HEK293 (cell line): ENCODE results near the gene ZNF668.

Experiments
- BCL11B ChIP-seq: fragments of 450-650 bp; formaldehyde crosslinking; IDR thresholded peaks from 2 replicates; pipeline ENCODE4 v1.5.1; 2016; ENCODE audit warnings: low read depth, missing biosample characterization, missing genetic modification characterization
- FEZF1 ChIP-seq: fragments of 450-650 bp; formaldehyde crosslinking; IDR thresholded peaks from 2 replicates; pipeline ENCODE4 v1.5.1; 2016; ENCODE audit warnings: missing biosample characterization, missing genetic modification characterization
- GLI4 ChIP-seq: fragments of 450-650 bp; formaldehyde crosslinking; IDR thresholded peaks from 2 replicates; pipeline ENCODE4 v1.5.1; 2016; ENCODE audit warnings: missing biosample characterization, missing genetic modification characterization
- GLIS2 ChIP-seq: fragments of 450-650 bp; formaldehyde crosslinking; IDR thresholded peaks from 2 replicates; pipeline ENCODE4 v1.5.1; 2016; ENCODE audit warnings: missing biosample characterization, missing genetic modification characterization
- IKZF3 ChIP-seq: fragments of 450-650 bp; IDR thresholded peaks from 2 replicates; pipeline ENCODE4 v1.5.0; 2018; ENCODE audit warnings: missing biosample characterization, mild to moderate bottlenecking, missing genetic modification characterization, moderate library complexity
- KLF1 ChIP-seq: fragments of 450-650 bp; formaldehyde crosslinking; IDR thresholded peaks from 2 replicates; pipeline ENCODE4 v1.5.1; 2016; ENCODE audit warnings: missing biosample characterization, missing genetic modification characterization
- KLF10 ChIP-seq: fragments of 450-650 bp; IDR thresholded peaks from 2 replicates; pipeline ENCODE4 v1.5.1; 2018; ENCODE audit warnings: missing biosample characterization, mild to moderate bottlenecking, missing genetic modification characterization
- KLF16 ChIP-seq: fragments of 450-650 bp; formaldehyde crosslinking; IDR thresholded peaks from 2 replicates; pipeline ENCODE4 v1.5.1; 2017; ENCODE audit warnings: missing biosample characterization, missing genetic modification characterization
- MZF1 ChIP-seq: fragments of 450-650 bp; formaldehyde crosslinking; IDR thresholded peaks from 2 replicates; pipeline ENCODE4 v1.5.1; 2017; ENCODE audit warnings: missing biosample characterization, missing genetic modification characterization, borderline replicate concordance
- REPIN1 ChIP-seq: fragments of 450-650 bp; formaldehyde crosslinking; IDR thresholded peaks from 2 replicates; pipeline ENCODE4 v1.5.1; 2017; ENCODE audit warnings: missing biosample characterization, missing genetic modification characterization, low read depth
- TRIM28 ChIP-seq: IDR thresholded peaks from 2 replicates; pipeline ENCODE4 v1.6.1; 2011; ENCODE audit warnings: low read length, control low read depth, borderline replicate concordance
- ZBTB1 ChIP-seq: fragments of 450-650 bp; formaldehyde crosslinking; IDR thresholded peaks from 2 replicates; pipeline ENCODE4 v1.5.1; 2016; ENCODE audit warnings: missing biosample characterization, missing genetic modification characterization
- ZEB2 ChIP-seq: fragments of 450-650 bp; formaldehyde crosslinking; IDR thresholded peaks from 2 replicates; pipeline ENCODE4 v1.5.1; 2016; ENCODE audit warnings: missing biosample characterization, missing genetic modification characterization
- ZFHX2 ChIP-seq: fragments of 450-650 bp; formaldehyde crosslinking; conservative IDR thresholded peaks from 2 replicates; pipeline ENCODE4 v1.5.1; 2016; ENCODE audit warnings: missing biosample characterization, missing genetic modification characterization
- ZFP3 ChIP-seq: fragments of 450-650 bp; formaldehyde crosslinking; IDR thresholded peaks from 2 replicates; pipeline ENCODE4 v1.5.1; 2016; ENCODE audit warnings: low read depth, missing biosample characterization, missing genetic modification characterization
- ZFP69B ChIP-seq: fragments of 450-650 bp; formaldehyde crosslinking; IDR thresholded peaks from 2 replicates; pipeline ENCODE4 v1.5.1; 2016; ENCODE audit warnings: missing biosample characterization, missing genetic modification characterization
- ZNF10 ChIP-seq: fragments of 450-650 bp; formaldehyde crosslinking; IDR thresholded peaks from 2 replicates; pipeline ENCODE4 v1.5.1; 2017; ENCODE audit warnings: missing biosample characterization, missing genetic modification characterization
- ZNF146 ChIP-seq: fragments of 450-650 bp; formaldehyde crosslinking; IDR thresholded peaks from 2 replicates; pipeline ENCODE4 v1.5.1; 2016; ENCODE audit warnings: missing biosample characterization, missing genetic modification characterization
- ZNF174 ChIP-seq: fragments of 450-650 bp; formaldehyde crosslinking; IDR thresholded peaks from 2 replicates; pipeline ENCODE4 v1.5.0; 2017; ENCODE audit warnings: missing biosample characterization, mild to moderate bottlenecking, missing genetic modification characterization
- ZNF274 ChIP-seq, 2 experiments: fragments of 200-500 bp in 1 of 2; fragments of 450-650 bp in 1 of 2; sonication (Bioruptor generic) in 1 of 2; formaldehyde crosslinking in 1 of 2; IDR thresholded peaks; 2 replicates each; pipeline versions ENCODE4 v1.5.1 to v1.6.1; 2014 to 2016; ENCODE audit warnings: borderline replicate concordance in 1 of 2, inconsistent platforms in 1 of 2, low read length in 1 of 2, missing biosample characterization in 1 of 2, missing genetic modification characterization in 1 of 2
- ZNF37A ChIP-seq: fragments of 450-650 bp; IDR thresholded peaks from 2 replicates; pipeline ENCODE4 v1.5.1; 2018; ENCODE audit warnings: missing biosample characterization, missing genetic modification characterization
- ZNF391 ChIP-seq: fragments of 450-650 bp; formaldehyde crosslinking; IDR thresholded peaks from 2 replicates; pipeline ENCODE4 v1.5.1; 2016; ENCODE audit warnings: low read depth, missing biosample characterization, missing genetic modification characterization, borderline replicate concordance
- ZNF416 ChIP-seq: fragments of 450-650 bp; formaldehyde crosslinking; IDR thresholded peaks from 2 replicates; pipeline ENCODE4 v1.5.1; 2016; ENCODE audit warnings: missing biosample characterization, missing genetic modification characterization
- ZNF501 ChIP-seq: fragments of 450-650 bp; formaldehyde crosslinking; IDR thresholded peaks from 2 replicates; pipeline ENCODE4 v1.5.1; 2016; ENCODE audit warnings: missing biosample characterization, missing genetic modification characterization
- ZNF514 ChIP-seq: fragments of 450-650 bp; formaldehyde crosslinking; IDR thresholded peaks from 2 replicates; pipeline ENCODE4 v1.5.1; 2016; ENCODE audit warnings: missing biosample characterization, missing genetic modification characterization
- ZNF560 ChIP-seq: fragments of 450-650 bp; formaldehyde crosslinking; IDR thresholded peaks from 2 replicates; pipeline ENCODE4 v1.5.1; 2017; ENCODE audit warnings: missing biosample characterization, missing genetic modification characterization, borderline replicate concordance
- ZNF561 ChIP-seq: fragments of 450-650 bp; IDR thresholded peaks from 2 replicates; pipeline ENCODE4 v1.5.1; 2018; ENCODE audit warnings: missing biosample characterization, missing genetic modification characterization, borderline replicate concordance
- ZNF629 ChIP-seq: fragments of 450-650 bp; formaldehyde crosslinking; IDR thresholded peaks from 2 replicates; pipeline ENCODE4 v1.5.1; 2017; ENCODE audit warnings: missing biosample characterization, missing genetic modification characterization
- ZNF658 ChIP-seq: fragments of 450-650 bp; formaldehyde crosslinking; IDR thresholded peaks from 2 replicates; pipeline ENCODE4; 2016; ENCODE audit warnings: missing biosample characterization, missing genetic modification characterization
- ZXDB ChIP-seq: fragments of 450-650 bp; formaldehyde crosslinking; IDR thresholded peaks from 2 replicates; pipeline ENCODE4 v1.5.1; 2016; ENCODE audit warnings: missing biosample characterization, missing genetic modification characterization
- TF ChIP-seq, protein P1 (sequence below): fragments of 450-650 bp; formaldehyde crosslinking; IDR thresholded peaks from 2 replicates; pipeline ENCODE4 v1.5.1; 2016; ENCODE audit warnings: missing biosample characterization, missing genetic modification characterization, low read depth
- TF ChIP-seq, protein P2 (sequence below): fragments of 450-650 bp; formaldehyde crosslinking; IDR thresholded peaks from 2 replicates; pipeline ENCODE4 v1.5.1; 2016; ENCODE audit warnings: missing biosample characterization, missing genetic modification characterization
- TF ChIP-seq, protein P3 (sequence below): fragments of 450-650 bp; formaldehyde crosslinking; IDR thresholded peaks from 2 replicates; pipeline ENCODE4 v1.5.1; 2017; ENCODE audit warnings: missing biosample characterization, missing genetic modification characterization
- TF ChIP-seq, protein P4 (sequence below): fragments of 450-650 bp; formaldehyde crosslinking; IDR thresholded peaks from 2 replicates; pipeline ENCODE4 v1.5.1; 2017; ENCODE audit warnings: missing biosample characterization, missing genetic modification characterization

The ZNF668 gene

DNA sequence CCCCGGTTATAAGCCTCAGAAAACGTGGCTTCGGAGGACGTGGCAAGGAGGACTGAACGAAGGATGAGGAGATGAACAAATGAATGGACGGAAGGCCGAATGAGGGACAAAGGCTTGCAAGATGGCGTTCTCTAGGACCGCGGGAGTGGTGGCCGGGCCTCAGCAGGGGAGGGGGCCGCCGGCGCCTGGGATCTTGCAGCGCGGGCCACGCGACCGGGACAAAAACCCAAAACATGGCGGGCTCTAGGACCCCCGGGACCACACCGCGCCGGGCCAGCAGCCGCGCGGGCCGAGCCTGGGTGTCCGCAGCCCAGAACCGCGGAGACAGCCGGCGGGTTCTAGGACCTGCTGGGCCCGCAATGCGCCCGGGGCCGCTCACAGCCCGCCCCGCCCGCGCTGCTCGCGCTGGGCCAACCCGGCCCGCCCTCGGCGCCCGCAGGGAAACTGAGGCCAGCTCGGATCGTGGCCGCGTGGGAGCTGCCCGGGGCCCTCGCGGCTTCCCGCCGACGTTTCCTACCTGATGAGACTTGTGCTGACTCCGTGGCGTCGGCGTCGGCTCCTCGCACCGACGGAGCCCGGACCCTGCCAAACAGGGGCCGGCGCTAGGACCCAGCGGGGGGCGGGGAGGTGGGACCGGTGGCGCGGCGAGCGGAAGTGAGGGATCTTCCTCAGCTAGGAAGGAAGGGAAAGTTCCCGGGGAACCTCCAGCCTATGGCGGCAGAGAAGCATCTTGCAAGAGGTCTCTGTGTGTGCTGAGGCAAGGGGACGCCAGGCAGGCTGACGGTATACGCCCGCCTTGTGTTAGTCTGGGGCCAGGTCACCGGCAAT, 684 bp downstream of the ZNF668 start (continued):
- TF ChIP-seq, protein P1, sequence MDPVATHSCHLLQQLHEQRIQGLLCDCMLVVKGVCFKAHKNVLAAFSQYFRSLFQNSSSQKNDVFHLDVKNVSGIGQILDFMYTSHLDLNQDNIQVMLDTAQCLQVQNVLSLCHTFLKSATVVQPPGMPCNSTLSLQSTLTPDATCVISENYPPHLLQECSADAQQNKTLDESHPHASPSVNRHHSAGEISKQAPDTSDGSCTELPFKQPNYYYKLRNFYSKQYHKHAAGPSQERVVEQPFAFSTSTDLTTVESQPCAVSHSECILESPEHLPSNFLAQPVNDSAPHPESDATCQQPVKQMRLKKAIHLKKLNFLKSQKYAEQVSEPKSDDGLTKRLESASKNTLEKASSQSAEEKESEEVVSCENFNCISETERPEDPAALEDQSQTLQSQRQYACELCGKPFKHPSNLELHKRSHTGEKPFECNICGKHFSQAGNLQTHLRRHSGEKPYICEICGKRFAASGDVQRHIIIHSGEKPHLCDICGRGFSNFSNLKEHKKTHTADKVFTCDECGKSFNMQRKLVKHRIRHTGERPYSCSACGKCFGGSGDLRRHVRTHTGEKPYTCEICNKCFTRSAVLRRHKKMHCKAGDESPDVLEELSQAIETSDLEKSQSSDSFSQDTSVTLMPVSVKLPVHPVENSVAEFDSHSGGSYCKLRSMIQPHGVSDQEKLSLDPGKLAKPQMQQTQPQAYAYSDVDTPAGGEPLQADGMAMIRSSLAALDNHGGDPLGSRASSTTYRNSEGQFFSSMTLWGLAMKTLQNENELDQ (tag by site-specific recombination), result no peak
- TF ChIP-seq ZNF274 (IDR thresholded peaks at IDR 0.05; ENCODE audit: low read length) (no peak), ZNF274 (tag by site-specific recombination; IDR thresholded peaks at IDR 0.05; ENCODE audit: borderline replicate concordance) (no peak), ZNF501 (tag by site-specific recombination) (no peak), GLI4 (tag by site-specific recombination) (0 out of 2 replicates have a peak, but pooled peaks have one; percentile 57), ZNF146 (tag by site-specific recombination) (peak; percentile 23; the same call in 1 of the 2 replicates), BCL11B (peak; percentile 46; the same call in 1 of the 2 replicates), GLIS2 (tag by site-specific recombination) (peak; percentile 82), ZNF514 (no peak), ZFHX2 (tag by site-specific recombination) (peak; percentile 34; the same call in 1 of the 2 replicates), TRIM28 (no peak), ZBTB1 (tag by site-specific recombination) (no peak), ZNF37A (tag by site-specific recombination) (0 out of 2 replicates have a peak, but pooled peaks have one; percentile 54), ZNF560 (tag by site-specific recombination) (no peak), ZNF10 (peak; percentile 100), ZEB2 (tag by site-specific recombination) (peak; percentile 72; the same call in 1 of the 2 replicates), ZXDB (tag by site-specific recombination) (peak; percentile 81), REPIN1 (tag by site-specific recombination) (no peak), ZFP3 (tag by site-specific recombination) (no peak), ZFP69B (tag by site-specific recombination) (peak; percentile 74), ZNF174 (tag by site-specific recombination) (peak; percentile 88; the same call in 1 of the 2 replicates), KLF1 (tag by site-specific recombination) (0 out of 2 replicates have a peak, but pooled peaks have one; percentile 23), ZNF658 (no peak), KLF16 (peak; percentile 75), ZNF416 (tag by site-specific recombination) (no peak), FEZF1 (tag by site-specific recombination) (no peak), ZNF391 (peak; percentile 79), MZF1 (tag by site-specific recombination) (no peak), ZNF561 (tag by site-specific recombination) (peak; percentile 94), ZNF629 (tag by site-specific recombination) (peak; percentile 55; the same call in 1 of the 2 replicates), IKZF3 (peak; percentile 99), KLF10 (peak; percentile 82; the same call in 1 of the 2 replicates)
- TF ChIP-seq, protein P2, sequence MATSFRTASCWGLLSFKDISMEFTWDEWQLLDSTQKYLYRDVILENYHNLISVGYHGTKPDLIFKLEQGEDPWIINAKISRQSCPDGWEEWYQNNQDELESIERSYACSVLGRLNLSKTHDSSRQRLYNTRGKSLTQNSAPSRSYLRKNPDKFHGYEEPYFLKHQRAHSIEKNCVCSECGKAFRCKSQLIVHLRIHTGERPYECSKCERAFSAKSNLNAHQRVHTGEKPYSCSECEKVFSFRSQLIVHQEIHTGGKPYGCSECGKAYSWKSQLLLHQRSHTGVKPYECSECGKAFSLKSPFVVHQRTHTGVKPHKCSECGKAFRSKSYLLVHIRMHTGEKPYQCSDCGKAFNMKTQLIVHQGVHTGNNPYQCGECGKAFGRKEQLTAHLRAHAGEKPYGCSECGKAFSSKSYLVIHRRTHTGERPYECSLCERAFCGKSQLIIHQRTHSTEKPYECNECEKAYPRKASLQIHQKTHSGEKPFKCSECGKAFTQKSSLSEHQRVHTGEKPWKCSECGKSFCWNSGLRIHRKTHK (tag by site-specific recombination), result no peak
- TF ChIP-seq, protein P3, sequence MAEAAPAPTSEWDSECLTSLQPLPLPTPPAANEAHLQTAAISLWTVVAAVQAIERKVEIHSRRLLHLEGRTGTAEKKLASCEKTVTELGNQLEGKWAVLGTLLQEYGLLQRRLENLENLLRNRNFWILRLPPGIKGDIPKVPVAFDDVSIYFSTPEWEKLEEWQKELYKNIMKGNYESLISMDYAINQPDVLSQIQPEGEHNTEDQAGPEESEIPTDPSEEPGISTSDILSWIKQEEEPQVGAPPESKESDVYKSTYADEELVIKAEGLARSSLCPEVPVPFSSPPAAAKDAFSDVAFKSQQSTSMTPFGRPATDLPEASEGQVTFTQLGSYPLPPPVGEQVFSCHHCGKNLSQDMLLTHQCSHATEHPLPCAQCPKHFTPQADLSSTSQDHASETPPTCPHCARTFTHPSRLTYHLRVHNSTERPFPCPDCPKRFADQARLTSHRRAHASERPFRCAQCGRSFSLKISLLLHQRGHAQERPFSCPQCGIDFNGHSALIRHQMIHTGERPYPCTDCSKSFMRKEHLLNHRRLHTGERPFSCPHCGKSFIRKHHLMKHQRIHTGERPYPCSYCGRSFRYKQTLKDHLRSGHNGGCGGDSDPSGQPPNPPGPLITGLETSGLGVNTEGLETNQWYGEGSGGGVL (tag by site-specific recombination), result peak; percentile 56
- TF ChIP-seq, protein P4, sequence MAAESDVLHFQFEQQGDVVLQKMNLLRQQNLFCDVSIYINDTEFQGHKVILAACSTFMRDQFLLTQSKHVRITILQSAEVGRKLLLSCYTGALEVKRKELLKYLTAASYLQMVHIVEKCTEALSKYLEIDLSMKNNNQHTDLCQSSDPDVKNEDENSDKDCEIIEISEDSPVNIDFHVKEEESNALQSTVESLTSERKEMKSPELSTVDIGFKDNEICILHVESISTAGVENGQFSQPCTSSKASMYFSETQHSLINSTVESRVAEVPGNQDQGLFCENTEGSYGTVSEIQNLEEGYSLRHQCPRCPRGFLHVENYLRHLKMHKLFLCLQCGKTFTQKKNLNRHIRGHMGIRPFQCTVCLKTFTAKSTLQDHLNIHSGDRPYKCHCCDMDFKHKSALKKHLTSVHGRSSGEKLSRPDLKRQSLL (tag by site-specific recombination), result peak; percentile 50; the same call in 1 of the 2 replicates
